Type B pancreatic cell (in vitro differentiated cells): ENCODE data around the gene GLIS1. TPM values are rescaled to one million over a fixed set of nuclear protein-coding genes. Genes with fewer than 3 reads are reported as not detected.

Experiments used
- DNase-seq: peaks from one replicate; pipeline ENCODE4 v3.0.0; 2021; ENCODE audit warnings: mixed read lengths; ENCODE audit not compliant: unreplicated experiment; ENCODE audit errors: extremely low spot score
- H3K27ac Mint-ChIP-seq: 2 replicates; pipeline ENCODE4 v1.8.0; 2021; ENCODE audit warnings: mild to moderate bottlenecking, mixed read lengths
- H3K27me3 Mint-ChIP-seq: 2 replicates; pipeline ENCODE4 v1.8.0; 2021; ENCODE audit warnings: mixed read lengths
- H3K36me3 Mint-ChIP-seq: 2 replicates; pipeline ENCODE4 v1.8.0; 2021; ENCODE audit warnings: mixed read lengths
- H3K4me1 Mint-ChIP-seq: one replicate; pipeline ENCODE4 v1.8.0; 2021; ENCODE audit warnings: mixed read lengths; ENCODE audit not compliant: unreplicated experiment
- H3K4me3 Mint-ChIP-seq: 2 replicates; pipeline ENCODE4 v1.8.0; 2021; ENCODE audit warnings: mild to moderate bottlenecking, mixed read lengths
- H3K9me3 Mint-ChIP-seq: 2 replicates; pipeline ENCODE4 v1.8.0; 2021; ENCODE audit warnings: mixed read lengths
- total RNA-seq: library from RNA; stranded (reverse); gene quantifications from 2 replicates; pipeline ENCODE4 v1.2.1, GENCODE V29; 2021; ENCODE audit warnings: low replicate concordance
- TF ChIP-seq, protein P1 (sequence below): fragments of 200-600 bp; sonication (generic); conservative IDR thresholded peaks from 2 replicates; pipeline ENCODE4 v1.5.0; 2021; ENCODE audit warnings: antibody characterized with exemption, mild to moderate bottlenecking

GLIS1 gene
- total RNA-seq, 1 donor from 2014 or later: 2.1 TPM

DNA sequence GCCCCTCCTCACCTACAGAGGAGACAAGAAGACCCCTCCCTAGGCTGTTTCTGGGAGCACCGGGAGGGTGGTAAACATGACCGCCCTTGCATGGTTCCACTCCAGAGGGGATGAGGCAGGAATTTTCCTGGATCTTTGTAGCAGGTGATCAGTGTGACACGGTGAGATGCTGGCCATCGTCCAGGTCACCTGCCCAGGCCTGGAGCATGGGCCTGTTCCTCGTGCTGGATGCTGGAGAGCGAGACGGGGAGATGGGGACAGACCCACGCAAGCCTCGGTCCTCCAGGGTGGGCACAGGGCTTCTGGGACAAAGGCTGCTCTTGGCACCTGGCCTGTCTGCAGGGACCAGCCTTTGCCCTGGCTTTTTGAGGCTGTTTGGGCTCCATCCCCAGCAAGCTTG is 233.6 kb downstream of the GLIS1 start:
- Mint-ChIP-seq H3K4me1 (peaks cover 16% of the 10 kb centered on the region), H3K27me3 (no peaks in the 10 kb centered on the region), H3K27ac (peak overlapping the region; percentile 21), H3K9me3 (no peaks in the 10 kb centered on the region), H3K36me3 (no peaks in the 10 kb centered on the region), H3K4me3 (no peak overlapping the region)
- no peak for DNase-seq
- TF ChIP-seq, protein P1, sequence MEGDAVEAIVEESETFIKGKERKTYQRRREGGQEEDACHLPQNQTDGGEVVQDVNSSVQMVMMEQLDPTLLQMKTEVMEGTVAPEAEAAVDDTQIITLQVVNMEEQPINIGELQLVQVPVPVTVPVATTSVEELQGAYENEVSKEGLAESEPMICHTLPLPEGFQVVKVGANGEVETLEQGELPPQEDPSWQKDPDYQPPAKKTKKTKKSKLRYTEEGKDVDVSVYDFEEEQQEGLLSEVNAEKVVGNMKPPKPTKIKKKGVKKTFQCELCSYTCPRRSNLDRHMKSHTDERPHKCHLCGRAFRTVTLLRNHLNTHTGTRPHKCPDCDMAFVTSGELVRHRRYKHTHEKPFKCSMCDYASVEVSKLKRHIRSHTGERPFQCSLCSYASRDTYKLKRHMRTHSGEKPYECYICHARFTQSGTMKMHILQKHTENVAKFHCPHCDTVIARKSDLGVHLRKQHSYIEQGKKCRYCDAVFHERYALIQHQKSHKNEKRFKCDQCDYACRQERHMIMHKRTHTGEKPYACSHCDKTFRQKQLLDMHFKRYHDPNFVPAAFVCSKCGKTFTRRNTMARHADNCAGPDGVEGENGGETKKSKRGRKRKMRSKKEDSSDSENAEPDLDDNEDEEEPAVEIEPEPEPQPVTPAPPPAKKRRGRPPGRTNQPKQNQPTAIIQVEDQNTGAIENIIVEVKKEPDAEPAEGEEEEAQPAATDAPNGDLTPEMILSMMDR: no peak

DNA sequence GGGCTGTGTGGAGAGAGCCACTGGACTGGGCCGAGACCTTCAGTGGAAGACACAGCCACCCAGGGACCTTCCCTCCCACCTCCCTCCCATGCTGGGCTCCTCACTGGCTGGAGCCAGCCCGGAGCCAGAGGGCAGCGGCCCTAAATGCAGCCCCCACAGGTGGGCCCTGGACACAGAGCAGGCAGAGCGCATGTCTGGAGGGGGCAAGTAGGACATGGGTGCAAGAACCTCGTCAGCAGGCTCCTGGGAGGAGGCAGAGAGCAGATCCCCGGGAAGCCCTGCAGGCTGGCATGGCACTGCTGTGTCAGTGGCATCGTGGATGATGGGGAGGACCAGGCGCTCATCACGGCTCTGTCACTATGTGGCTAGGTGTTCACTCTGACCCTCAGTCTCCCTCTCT is 234.1 kb downstream of the GLIS1 start:
- Mint-ChIP-seq H3K27ac (no peak overlapping the region), H3K27me3 (no peaks in the 10 kb centered on the region), H3K4me1 (peaks cover 21% of the 10 kb centered on the region), H3K9me3 (no peaks in the 10 kb centered on the region), H3K36me3 (no peaks in the 10 kb centered on the region), H3K4me3 (no peak overlapping the region)
- DNase-seq: no peak
- TF ChIP-seq, protein P1: no peak

DNA sequence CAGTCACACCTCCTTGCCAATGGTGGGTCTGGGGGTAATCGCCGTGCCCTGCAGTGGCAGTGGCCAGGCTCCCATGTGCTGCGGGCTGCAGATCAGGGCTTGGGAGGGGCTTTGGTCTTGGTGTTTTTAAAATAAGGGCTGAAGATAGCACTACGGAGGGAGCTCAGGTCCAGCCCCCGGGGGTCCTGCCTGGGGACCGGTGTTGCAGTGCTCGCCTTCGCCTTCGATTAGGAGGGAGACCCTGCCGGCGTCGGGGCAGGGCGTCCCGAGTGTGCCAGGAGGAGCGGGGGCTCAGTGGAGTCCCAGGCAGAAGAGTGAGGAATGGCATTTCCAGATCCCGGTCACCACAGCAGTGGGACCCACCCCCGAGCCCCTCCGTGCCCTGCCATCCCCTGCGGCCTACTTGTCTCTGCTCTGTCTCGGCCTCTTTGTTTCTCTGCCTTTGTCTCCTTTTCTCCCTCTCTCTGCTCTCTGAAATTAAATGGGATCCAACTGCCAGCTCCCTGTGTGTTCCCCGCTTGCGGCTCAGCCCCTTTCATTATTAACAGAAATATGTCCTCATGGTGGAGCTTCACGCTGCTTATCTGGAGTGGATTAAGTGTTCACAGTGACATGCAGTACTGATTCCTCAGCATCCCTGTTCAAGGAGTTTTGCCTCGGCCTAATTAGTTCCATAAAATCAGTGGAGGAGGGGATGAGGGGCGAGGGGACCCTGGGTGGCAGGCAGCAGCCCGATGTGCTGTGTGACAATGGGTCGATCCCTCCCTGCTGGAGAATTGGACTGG is 235.3 kb downstream of the GLIS1 start:
- TF ChIP-seq, protein P1: no peak
- H3K4me1 Mint-ChIP-seq: peaks cover 21% of the 10 kb centered on the region
- no peaks in the 10 kb centered on the region for H3K9me3 Mint-ChIP-seq
- H3K27ac Mint-ChIP-seq: peak overlapping the region; percentile 53
- no peak for DNase-seq
- H3K4me3 Mint-ChIP-seq: peak overlapping the region; percentile 13
- H3K27me3 Mint-ChIP-seq: peaks cover 2% of the 10 kb centered on the region
- H3K36me3 Mint-ChIP-seq: no peaks in the 10 kb centered on the region

GRCh38 chr1:53502641-53503432 is 236.1 kb downstream of the GLIS1 start:
- Mint-ChIP-seq H3K27me3 (peaks cover 2% of the 10 kb centered on the region), H3K4me1 (peaks cover 21% of the 10 kb centered on the region), H3K27ac (no peak overlapping the region), H3K36me3 (no peaks in the 10 kb centered on the region), H3K9me3 (no peaks in the 10 kb centered on the region), H3K4me3 (no peak overlapping the region)
- TF ChIP-seq, protein P1: no peak
- DNase-seq: no peak

DNA sequence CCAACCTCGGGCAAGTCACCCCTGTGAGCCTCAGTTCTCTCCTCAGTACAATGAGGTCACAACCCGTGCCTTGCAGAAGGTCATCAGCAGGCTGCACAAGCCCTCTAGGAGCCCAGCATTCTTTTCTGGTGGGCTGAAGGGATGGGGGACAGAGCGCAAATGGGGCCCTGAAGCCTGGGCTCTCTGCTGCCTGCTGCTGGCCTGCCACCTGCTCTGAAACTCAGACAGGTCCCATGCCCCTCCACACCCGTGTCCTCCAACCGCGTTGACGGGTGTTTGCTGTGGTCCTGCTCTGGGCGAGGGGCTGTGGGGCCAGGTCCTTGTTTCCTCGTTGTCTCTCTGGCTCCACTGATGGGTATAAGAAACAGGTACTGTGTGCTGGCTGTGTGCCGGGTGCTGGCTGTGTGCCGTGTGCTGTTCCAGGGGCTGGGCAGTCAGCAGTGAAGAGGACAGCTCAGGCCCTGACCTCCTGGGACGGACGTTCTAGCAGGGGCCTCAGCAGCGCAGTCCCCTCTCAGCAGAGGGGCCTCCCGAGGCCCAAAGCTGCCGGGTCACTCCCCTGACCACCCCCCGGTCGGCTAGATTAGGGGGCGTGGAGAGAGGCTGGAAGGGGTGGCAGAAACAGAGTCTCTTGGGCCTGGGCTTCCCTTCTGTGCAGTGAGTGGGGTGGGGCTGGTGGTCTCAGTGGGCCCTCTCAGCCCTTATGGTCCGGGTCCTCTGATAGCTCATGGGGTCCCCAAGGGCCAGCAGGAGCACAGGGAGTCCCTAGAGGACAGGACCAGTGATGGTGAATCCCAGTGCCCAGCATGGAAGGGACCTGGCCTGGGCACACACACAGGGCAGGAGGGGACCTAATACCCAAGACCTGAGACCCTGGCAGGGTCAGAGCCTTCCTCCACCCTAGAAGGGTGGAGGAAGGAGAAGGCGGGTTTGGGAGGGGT is 237.6 kb downstream of the GLIS1 start:
- H3K9me3 Mint-ChIP-seq: no peaks in the 10 kb centered on the region
- H3K4me1 Mint-ChIP-seq: peaks cover 16% of the 10 kb centered on the region
- H3K36me3 Mint-ChIP-seq: no peaks in the 10 kb centered on the region
- TF ChIP-seq, protein P1: no peak
- peaks cover 2% of the 10 kb centered on the region for H3K27me3 Mint-ChIP-seq
- no peak overlapping the region for H3K27ac Mint-ChIP-seq
- H3K4me3 Mint-ChIP-seq: no peak overlapping the region
- DNase-seq: no peak
